Measurements from ENCODE around the gene TTC34. TPM values are rescaled to one million over a fixed set of nuclear protein-coding genes. Genes with fewer than 3 reads are reported as not detected.
A peak's percentile ranks its signal among the peaks of the same experiment; 100 is the strongest.

Gene TTC34
- total and polyA plus RNA-seq, 9 of the 15 experiments (the other 6 are each of a cell fraction or from before 2014, with no cell fraction given): 0.03 to 0.38 (median 0.05) TPM; not detected in 2

DNA sequence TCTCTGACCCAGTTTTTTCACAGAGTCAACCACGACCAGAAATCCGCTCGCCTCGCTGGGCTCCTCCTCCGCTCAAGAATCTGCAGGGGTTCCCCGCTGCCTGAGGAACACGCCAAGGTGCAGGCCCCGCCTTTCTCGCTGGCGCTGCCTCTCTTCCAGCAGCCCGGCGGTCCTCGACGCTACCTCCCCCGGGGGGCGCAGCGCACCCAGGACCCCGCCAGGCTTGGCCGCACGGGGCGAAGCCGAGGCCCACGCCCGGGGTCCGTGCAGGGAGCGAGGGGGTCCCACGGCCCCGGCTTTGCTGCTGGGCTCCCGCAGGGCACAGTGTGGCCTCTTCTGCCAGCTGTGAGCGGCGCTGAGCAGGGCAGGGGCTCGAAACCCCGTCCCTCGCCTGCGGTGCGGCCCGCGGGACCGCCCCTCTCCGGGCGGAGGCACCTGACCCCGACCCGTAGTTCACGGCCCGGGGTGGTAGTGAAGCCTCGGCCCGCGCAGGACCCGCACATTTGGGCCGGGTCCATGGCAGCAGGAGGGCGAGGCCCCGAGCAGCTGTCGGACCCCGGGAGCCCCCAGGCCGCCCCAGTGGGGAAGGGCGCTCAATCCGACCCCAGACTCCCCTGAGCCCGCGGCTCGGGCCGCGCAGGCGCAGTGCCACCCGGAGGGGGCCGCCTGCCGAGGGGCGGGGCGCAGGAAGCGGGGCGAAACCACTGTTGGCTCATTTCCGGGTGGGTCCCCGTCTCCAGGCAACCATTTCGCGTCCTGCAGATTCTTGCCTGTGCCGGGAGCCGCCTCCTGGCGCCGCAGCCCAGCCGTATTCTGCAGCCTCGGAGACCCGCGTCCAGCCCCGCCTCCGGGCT is 158.7 kb downstream of the TTC34 start (continued):
- TF ChIP-seq, protein P1, sequence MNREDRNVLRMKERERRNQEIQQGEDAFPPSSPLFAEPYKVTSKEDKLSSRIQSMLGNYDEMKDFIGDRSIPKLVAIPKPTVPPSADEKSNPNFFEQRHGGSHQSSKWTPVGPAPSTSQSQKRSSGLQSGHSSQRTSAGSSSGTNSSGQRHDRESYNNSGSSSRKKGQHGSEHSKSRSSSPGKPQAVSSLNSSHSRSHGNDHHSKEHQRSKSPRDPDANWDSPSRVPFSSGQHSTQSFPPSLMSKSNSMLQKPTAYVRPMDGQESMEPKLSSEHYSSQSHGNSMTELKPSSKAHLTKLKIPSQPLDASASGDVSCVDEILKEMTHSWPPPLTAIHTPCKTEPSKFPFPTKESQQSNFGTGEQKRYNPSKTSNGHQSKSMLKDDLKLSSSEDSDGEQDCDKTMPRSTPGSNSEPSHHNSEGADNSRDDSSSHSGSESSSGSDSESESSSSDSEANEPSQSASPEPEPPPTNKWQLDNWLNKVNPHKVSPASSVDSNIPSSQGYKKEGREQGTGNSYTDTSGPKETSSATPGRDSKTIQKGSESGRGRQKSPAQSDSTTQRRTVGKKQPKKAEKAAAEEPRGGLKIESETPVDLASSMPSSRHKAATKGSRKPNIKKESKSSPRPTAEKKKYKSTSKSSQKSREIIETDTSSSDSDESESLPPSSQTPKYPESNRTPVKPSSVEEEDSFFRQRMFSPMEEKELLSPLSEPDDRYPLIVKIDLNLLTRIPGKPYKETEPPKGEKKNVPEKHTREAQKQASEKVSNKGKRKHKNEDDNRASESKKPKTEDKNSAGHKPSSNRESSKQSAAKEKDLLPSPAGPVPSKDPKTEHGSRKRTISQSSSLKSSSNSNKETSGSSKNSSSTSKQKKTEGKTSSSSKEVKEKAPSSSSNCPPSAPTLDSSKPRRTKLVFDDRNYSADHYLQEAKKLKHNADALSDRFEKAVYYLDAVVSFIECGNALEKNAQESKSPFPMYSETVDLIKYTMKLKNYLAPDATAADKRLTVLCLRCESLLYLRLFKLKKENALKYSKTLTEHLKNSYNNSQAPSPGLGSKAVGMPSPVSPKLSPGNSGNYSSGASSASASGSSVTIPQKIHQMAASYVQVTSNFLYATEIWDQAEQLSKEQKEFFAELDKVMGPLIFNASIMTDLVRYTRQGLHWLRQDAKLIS (CRISPR knock-in tag; IDR thresholded peaks at IDR 0.05): no peak
- TF ChIP-seq CREB1 (IDR thresholded peaks at IDR 0.05) (peak; percentile 28), CREB1 (CRISPR knock-in tag; IDR thresholded peaks at IDR 0.05) (no peak), SIN3B (IDR thresholded peaks at IDR 0.05; ENCODE audit: low read depth) (0 out of 2 replicates have a peak, but pooled peaks have one; percentile 47), STAT5B (CRISPR knock-in tag; IDR thresholded peaks at IDR 0.05) (no peak), PCBP1 (IDR thresholded peaks at IDR 0.05; ENCODE audit: low read depth, low read length, poor library complexity, severe bottlenecking) (peak; percentile 13), MXI1 (IDR thresholded peaks at IDR 0.05; ENCODE audit: low read depth, low read length) (peak; percentile 96), SRSF9 (IDR thresholded peaks at IDR 0.05; ENCODE audit: borderline replicate concordance, low read depth, low read length) (no peak), ZEB2 (IDR thresholded peaks at IDR 0.05) (no peak), NFYB (IDR thresholded peaks at IDR 0.05; ENCODE audit: extremely low read depth, insufficient read length) (no peak)
- TF ChIP-seq, protein P2, sequence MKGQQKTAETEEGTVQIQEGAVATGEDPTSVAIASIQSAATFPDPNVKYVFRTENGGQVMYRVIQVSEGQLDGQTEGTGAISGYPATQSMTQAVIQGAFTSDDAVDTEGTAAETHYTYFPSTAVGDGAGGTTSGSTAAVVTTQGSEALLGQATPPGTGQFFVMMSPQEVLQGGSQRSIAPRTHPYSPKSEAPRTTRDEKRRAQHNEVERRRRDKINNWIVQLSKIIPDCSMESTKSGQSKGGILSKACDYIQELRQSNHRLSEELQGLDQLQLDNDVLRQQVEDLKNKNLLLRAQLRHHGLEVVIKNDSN (CRISPR knock-in tag; IDR thresholded peaks at IDR 0.05): peak; percentile 37; the same call in 1 of the 2 replicates
- TF ChIP-seq, protein P3, sequence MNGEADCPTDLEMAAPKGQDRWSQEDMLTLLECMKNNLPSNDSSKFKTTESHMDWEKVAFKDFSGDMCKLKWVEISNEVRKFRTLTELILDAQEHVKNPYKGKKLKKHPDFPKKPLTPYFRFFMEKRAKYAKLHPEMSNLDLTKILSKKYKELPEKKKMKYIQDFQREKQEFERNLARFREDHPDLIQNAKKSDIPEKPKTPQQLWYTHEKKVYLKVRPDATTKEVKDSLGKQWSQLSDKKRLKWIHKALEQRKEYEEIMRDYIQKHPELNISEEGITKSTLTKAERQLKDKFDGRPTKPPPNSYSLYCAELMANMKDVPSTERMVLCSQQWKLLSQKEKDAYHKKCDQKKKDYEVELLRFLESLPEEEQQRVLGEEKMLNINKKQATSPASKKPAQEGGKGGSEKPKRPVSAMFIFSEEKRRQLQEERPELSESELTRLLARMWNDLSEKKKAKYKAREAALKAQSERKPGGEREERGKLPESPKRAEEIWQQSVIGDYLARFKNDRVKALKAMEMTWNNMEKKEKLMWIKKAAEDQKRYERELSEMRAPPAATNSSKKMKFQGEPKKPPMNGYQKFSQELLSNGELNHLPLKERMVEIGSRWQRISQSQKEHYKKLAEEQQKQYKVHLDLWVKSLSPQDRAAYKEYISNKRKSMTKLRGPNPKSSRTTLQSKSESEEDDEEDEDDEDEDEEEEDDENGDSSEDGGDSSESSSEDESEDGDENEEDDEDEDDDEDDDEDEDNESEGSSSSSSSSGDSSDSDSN (IDR thresholded peaks at IDR 0.05; ENCODE audit: borderline replicate concordance in 1 of 2, low read depth in 2 of 2, low read length in 2 of 2): 0 out of 4 replicates have a peak, but pooled peaks of 1 of the 2 experiments have one; percentile 8
- TF ChIP-seq, protein P4, sequence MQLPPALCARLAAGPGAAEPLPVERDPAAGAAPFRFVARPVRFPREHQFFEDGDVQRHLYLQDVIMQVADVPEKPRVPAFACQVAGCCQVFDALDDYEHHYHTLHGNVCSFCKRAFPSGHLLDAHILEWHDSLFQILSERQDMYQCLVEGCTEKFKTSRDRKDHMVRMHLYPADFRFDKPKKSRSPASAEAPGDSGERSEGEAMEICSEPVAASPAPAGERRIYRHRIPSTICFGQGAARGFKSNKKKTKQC (CRISPR knock-in tag; IDR thresholded peaks at IDR 0.05): 0 out of 2 replicates have a peak, but pooled peaks have one; percentile 34
- TF ChIP-seq, protein P5, sequence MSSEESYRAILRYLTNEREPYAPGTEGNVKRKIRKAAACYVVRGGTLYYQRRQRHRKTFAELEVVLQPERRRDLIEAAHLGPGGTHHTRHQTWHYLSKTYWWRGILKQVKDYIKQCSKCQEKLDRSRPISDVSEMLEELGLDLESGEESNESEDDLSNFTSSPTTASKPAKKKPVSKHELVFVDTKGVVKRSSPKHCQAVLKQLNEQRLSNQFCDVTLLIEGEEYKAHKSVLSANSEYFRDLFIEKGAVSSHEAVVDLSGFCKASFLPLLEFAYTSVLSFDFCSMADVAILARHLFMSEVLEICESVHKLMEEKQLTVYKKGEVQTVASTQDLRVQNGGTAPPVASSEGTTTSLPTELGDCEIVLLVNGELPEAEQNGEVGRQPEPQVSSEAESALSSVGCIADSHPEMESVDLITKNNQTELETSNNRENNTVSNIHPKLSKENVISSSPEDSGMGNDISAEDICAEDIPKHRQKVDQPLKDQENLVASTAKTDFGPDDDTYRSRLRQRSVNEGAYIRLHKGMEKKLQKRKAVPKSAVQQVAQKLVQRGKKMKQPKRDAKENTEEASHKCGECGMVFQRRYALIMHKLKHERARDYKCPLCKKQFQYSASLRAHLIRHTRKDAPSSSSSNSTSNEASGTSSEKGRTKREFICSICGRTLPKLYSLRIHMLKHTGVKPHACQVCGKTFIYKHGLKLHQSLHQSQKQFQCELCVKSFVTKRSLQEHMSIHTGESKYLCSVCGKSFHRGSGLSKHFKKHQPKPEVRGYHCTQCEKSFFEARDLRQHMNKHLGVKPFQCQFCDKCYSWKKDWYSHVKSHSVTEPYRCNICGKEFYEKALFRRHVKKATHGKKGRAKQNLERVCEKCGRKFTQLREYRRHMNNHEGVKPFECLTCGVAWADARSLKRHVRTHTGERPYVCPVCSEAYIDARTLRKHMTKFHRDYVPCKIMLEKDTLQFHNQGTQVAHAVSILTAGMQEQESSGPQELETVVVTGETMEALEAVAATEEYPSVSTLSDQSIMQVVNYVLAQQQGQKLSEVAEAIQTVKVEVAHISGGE (CRISPR knock-in tag; IDR thresholded peaks at IDR 0.05): 0 out of 6 replicates have a peak, but pooled peaks of 1 of the 3 experiments have one; percentile 36
